Measurements from ENCODE around the gene PAEP.

- TF ChIP-seq, protein P1, sequence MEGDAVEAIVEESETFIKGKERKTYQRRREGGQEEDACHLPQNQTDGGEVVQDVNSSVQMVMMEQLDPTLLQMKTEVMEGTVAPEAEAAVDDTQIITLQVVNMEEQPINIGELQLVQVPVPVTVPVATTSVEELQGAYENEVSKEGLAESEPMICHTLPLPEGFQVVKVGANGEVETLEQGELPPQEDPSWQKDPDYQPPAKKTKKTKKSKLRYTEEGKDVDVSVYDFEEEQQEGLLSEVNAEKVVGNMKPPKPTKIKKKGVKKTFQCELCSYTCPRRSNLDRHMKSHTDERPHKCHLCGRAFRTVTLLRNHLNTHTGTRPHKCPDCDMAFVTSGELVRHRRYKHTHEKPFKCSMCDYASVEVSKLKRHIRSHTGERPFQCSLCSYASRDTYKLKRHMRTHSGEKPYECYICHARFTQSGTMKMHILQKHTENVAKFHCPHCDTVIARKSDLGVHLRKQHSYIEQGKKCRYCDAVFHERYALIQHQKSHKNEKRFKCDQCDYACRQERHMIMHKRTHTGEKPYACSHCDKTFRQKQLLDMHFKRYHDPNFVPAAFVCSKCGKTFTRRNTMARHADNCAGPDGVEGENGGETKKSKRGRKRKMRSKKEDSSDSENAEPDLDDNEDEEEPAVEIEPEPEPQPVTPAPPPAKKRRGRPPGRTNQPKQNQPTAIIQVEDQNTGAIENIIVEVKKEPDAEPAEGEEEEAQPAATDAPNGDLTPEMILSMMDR (optimal IDR thresholded peaks at IDR 0.05 in 1 of 3, IDR thresholded peaks at IDR 0.05 in 1 of 3, conservative IDR thresholded peaks at IDR 0.05 in 1 of 3; ENCODE audit: extremely low read depth in 1 of 3, insufficient read depth in 2 of 3, low read length in 3 of 3), result no peak
- TF ChIP-seq EZH2 (IDR thresholded peaks at IDR 0.05; ENCODE audit: low read length), result no peak
Observed at GRCh38 chr9:135565636-135566035, 4.1 kb downstream of the PAEP start.
